HS-5 (cell line): ENCODE results near the gene UNC119B.
"Not testable (repeated sequence)": the region's sequence is repeated elsewhere in the genome, so short reads cannot be mapped to it uniquely, and the experiment has no call there.

Experiments used
- DNase-seq: peaks from one replicate; pipeline ENCODE4 v3.0.0-alpha.2; 2012; ENCODE audit warnings: low read depth

Gene UNC119B

DNA sequence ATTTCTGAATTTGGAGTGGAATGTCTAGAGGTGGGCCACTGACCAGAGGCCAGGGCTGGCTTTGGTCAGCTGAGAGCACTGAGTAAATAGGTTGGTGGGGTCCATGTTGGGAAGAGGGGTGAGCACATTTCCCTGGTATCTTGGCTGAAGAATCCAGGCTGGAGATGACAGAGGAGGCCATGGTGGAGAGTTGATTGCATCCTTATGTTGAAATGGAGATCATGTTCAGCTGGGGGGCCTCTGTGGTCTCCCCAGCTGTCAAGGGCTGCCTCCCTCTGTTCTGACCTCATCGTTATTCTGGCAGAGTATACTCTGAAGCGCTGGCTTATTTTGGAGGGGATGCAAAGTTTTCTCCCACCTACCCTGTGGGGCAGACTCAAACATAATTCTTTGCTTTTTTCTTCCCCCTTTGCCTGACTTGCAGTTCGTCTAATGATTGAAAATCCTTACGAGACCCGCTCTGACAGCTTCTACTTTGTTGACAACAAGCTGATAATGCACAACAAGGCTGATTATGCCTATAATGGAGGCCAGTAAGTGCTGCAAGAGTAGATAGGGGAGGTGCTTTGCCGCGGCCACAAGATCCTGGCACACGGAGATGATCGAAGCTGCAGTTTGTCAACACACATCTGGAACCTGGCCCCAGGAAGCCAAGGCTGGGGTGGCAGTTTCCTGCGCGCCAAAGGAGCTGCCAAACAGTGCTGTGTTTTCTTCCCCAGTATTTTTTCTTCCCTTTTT is 9.4 kb downstream of the UNC119B start:
- DNase-seq, result no peak

DNA sequence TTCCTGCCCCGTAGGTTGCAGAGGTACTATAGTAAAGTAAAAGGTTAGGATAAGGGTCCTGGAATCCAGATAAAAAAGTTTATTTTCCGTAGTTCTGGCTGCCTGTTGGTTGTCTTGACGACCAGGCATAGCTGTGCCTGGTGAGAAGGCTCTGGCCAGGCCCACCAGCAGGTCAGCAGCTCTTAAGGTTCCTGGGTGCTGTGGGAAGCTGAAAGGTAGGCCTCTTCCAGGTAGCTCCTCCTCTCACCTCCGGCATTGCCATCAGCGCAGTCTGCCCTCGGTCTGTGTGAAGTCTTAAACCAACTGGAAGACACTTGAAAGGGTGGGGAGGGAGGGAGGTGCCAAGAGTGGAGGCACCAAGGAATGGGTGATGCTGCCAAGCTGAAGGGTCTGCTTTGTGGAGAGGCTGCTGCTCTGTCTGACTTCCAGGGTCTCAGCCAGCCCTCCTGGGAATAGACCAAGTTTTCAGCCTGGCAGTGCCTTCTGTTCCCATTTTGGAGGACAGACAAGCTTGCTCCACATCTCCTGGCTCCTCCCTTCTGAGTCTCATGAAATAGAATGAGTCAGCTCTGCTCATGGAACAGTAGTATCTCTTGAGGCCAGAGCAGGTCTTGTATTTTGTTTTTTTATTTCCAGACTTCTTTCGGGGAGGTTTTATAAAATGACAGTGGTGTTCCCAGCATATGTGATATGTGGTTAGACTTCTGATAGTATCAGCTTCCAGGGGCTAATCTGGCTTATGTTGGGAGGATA is 10.2 kb downstream of the UNC119B start:
- DNase-seq, result peak; percentile 35

DNA sequence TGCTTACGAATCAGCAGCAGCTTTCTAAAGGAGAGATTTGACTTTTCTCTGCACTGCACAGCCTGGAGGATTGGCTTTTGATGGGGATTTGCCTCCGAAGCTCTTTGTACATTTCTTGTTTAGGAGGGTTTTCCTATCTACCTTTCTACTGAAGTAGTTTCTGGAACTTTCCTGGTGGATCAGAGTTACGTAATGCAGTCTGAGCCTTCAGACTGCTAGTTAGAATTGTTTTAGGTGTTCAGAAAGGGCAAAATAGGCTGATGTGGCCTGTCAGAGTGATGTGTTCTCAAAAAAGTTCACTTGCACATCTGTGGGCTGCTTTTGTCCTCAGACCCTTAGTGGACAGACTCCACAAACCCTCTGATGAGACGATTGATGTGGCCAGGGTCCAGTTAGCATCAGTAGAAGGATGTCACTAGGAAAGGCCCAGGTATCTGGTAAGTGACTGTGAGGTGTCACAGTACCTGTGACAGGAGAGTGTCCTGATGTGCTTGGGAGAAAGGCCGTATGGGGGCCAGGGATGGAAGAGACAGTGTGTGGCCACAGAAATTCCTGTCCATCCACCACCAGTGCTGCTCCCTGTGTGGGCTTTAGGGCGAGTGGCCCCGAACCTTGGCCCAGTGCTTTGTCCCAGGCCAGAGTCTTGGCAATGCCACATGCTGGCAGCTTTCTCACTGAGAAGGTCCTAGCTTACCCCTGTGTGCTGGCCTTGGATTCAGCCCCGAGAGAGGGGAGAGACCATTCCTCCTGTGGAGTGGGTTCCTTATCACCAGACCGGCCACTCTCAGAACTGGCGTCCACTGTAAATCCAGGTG is 10.9 kb downstream of the UNC119B start:
- DNase-seq, result no peak

DNA sequence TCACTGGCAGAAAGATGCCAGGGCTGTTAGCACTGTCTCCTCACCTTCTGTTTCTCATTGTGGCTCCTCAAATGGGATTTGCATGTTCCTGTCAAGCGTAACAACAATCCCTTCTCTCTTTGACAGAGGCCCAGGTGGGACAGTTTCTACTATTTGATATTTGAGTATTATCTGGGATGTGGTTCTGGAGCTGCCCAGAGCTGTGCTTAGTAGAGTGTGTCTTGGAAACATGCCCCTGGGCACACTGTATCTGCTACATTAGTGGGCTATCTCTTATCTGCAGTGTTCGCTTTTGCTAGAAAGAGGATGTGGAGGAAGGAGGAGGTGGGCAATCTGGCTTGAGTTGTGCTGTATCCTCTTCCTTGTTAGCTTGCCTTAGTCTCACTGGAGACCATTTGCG is 11.6 kb downstream of the UNC119B start:
- DNase-seq, result no peak

DNA sequence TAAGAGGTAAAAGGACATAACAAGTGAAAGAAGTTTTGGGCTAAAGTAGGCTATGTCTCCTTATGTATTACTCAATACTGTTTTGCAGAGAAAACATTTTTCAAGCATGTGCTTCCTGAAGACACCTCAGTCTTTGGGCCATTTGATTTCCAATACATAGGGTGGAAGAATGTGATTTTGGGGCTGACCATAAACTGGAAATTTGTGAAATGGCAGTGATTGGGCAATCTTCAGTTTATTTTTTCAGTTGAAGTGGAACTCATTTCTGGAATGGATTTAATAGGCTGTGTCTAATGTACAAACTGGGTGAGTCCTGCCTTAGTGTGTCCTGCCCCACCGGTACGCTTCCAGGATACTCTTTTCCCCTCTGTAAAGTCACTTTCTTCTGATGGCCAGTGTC is 12.5 kb downstream of the UNC119B start:
- no peak for DNase-seq

DNA sequence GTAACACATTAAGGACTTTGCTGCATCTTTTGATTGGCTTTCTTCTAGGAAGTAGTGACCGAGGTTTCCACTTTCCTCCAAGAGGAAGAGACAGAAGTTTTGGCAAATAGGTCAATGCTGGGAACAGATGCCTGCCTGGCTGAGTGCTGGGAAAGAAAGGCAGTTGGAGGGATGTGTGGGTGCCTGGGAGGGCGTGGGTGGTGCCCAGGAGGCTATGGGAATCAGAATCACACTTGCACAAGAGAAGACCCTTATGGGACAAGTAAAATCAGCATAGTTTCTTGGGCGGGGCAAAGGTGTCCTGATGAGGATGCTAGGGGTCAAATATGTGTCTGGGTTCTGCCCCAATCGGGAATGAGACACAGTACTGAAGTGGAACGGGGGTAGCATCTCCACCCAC is 14.5 kb downstream of the UNC119B start:
- no peak for DNase-seq

DNA sequence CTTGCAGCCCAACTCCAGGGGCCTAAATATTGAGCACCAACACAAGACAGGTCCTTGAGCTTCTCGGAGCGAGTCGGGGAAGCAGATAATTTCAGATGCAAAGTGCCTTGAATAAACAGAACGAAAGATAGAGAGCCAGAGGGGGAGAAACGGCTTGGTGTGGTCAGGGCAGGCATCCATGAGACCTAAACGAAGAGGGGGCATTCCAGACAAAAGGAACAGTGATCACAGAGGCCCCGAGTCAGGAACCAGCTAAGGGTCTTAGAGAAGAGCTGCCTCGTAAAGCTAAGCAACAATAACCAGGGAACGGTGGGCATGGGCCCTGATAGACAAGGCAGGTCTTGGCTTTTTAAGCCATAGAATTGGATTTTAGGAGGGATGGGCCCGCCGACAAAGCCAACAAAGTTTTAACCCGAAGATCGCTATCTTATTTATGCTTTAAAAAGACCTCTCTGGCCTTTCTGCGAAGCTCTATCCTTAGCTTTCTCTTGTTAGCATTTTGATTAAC is 14.9 kb downstream of the UNC119B start:
- DNase-seq, result no peak

DNA sequence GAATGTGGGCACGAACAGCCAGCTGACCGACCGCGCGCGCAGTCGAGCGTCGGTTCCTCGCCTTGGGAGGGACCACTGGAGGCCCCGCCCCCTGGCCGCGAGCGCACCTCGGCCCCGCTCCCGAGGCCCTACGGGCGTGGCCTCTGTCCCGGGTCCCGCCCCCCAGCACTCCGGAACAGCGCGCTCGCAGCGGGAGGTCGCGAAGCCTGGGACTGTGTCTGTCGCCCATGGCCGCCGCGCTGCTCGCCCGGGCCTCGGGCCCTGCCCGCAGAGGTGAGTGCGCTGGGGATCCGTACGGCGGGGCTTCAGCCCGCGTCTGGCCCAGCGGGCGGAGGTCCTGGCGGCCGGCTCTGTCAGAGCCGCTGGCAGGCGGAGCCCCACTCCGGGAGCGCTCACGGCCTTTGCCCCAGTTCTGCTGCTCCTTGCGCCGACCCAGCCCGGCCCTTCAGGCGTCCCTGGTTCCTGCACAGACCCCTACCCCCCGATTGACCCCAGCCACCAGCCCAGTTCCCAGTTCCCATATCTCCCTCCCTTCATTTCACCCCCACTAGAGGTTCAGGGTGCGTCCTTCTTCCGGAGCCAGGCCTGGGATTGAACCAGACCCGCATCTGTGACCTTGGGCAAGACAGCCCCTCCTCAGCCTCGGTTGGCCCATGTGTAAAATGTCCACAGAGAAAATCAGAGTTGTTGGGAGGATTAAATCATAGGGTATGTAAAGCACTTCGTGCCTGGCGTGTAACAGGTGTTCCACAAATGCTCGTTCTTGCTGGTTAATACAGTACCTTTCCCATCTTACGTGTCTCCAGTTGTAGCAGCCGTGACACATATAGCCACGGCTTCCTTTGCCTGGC is 15.6 kb downstream of the UNC119B start, which contains the start of gene ACADS:
Gene ACADS, plus strand, starts transcription at position 168 of the 851 bp plus-strand sequence. Its CDS starts 60 bp downstream, at position 228.
- peak; percentile 37 for DNase-seq

DNA sequence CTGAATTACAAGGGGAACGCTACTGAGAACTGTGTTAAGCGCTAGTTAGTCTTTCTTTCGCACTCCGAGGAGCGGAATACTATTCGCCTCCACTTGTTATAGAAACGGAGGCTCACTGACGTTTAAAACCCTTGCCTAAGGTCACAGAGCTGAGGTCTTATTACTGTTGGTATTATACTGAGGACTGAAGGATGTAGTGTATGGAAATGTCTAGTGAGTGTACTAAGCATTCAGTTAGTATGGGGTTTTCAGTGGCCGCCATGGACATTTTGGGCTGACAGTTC is 16.2 kb downstream of the UNC119B start:
- no peak for DNase-seq

DNA sequence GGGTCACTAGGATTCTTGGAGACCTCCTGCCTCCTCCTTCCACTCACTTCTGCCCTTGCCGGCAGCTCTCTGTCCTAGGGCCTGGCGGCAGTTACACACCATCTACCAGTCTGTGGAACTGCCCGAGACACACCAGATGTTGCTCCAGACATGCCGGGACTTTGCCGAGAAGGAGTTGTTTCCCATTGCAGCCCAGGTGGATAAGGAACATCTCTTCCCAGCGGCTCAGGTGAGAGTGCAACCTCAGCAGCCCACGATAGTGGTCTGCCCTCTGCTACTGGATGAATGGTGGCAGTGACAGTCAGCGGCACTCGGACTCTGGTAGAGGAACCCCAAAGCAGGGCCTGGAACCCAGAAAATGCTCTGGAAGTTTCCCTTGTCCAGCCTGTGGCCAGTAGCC is 16.7 kb downstream of the UNC119B start:
- no peak for DNase-seq

DNA sequence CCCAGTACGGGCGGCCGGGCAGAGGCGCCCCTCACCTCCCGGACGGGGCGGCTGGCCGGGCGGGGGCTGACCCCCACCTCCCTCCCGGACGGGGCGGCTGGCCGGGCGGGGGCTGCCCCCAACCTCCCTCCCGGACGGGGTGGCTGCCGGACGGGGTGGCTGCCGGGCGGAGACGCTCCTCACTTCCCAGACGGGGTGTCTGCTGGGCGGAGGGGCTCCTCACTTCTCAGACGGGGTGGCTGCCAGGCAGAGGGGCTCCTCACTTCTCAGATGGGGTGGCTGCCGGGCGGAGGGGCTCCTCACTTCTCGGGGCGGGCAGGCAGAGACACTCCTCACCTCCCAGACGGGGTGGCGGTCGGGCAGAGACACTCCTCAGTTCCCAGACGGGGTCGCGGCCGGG is 21.9 kb downstream of the UNC119B start:
- not testable (repeated sequence) for DNase-seq

DNA sequence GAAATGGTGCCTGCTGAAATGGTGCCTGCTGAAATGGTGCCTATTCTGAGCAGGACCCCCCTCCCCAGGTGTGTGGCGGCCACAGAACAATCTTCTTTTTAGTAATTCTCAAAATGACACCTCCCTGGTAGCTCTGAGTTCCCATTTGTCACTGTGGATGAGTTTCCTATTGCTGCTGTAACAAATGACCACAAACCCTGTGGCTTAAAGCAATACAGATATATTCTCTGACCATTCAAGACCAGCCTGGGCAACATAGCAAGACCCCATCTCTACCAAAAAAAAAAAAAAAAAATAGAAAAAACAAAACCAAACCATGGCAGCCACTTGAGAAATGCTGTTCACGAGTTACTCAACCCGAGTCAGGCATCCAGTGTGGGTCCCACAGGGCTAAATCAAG is 23.3 kb downstream of the UNC119B start:
- DNase-seq, result no peak

DNA sequence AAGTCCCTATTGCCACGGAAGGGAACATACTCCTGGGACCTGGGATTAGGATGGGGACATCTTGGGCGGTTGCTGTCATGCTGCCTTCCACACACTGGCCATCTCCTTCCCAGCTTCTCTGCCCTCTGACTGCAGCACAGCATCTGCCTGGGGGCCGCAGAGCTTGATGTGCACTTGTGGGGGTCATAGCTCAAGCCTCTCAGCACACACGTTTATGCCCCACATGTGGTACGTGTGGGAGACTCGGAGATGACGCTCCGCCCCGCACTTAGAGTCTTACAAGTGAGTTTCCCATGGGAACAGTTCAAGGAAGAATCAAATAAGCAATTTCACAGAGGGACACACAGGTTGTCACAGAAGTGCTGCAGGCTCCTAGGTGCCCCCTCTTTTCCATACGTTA is 24.0 kb downstream of the UNC119B start:
- no peak for DNase-seq

DNA sequence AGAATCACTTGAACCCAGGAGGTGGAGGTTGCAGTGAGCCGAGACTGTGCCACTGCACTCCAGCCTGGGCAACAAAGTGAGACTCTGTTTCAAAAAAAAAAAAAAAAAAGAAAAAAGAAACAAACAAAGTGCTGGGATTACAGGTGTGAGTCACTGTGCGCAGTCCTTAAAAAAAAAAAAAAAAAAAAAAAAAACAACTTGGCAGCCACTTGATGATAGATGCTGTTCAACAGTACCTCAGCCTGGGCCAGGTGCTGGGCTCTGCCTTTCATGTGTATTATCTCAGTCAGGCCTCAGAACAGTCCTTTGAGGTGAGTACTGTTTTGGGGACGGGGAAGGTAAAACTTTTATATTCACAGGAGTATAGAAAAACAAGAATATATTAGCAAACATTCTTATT is 24.9 kb downstream of the UNC119B start:
- DNase-seq, result no peak

DNA sequence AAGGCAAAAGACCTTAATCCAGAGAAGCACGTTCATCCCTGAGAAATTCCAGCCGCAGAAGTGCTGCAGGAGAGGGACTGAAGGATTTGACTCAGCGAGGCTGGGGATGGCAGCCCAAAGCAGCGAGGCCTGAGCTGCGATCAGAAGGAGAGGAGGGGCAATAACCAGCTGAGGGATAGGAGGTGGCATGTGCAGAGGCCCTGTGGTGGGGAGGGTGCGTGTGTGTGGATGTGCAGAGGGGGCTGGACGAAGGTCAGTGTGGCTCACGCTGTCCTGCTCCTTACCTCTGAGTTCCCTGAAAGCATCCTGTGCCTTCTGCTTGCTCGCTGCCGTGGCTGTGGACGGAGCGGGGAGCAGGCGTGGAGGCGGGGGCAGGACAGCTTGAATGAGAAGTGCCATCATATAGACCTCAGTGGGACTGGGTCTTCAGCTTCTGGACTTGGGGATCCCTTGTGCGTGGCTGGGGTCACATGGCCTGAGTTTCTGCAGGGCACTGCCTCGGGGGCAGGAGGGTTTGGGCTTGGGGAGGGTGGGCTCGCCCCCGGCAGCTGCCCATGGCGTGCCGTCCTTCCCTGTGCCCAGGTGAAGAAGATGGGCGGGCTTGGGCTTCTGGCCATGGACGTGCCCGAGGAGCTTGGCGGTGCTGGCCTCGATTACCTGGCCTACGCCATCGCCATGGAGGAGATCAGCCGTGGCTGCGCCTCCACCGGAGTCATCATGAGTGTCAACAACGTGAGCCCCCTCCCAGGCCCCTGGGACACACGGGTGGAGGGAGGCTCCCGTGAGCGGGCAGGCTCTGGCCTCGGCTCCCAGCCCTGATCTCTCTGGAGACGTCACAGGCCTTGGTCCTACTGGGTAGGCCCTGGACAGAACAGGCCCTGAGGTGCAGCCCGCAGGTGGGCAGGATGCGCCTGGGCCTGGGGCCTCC is 26.4 kb downstream of the UNC119B start:
- DNase-seq, result no peak

DNA sequence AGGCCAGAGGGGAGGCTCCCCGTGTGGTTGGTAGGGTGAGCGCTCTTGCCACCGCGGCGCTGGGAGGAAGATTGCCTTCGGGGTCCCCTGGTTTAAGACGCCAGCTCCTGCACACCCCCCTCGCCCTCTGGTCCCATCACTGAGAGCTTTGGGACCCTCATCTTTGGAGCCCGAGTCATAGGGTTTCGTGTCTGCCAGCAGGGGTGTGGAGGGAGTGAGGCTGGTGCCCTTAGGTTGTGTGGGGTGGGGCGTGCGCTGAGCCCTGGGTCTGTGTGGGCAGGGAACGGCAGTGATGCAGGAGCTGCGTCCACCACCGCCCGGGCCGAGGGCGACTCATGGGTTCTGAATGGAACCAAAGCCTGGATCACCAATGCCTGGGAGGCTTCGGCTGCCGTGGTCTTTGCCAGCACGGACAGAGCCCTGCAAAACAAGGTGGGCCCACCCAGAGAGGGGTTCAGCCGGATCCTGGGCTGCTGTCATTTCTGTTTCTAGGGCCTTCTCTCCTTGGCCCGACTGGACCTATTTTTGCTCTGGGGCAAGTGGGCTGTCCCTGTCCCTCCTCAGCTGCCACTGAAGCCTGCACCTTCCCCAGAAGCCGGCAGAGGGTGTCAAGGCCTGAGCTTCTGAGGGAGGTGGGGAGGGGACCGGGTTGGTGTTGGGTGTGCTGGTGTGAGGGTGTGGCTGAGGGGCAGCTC is 27.4 kb downstream of the UNC119B start:
- DNase-seq, result no peak

DNA sequence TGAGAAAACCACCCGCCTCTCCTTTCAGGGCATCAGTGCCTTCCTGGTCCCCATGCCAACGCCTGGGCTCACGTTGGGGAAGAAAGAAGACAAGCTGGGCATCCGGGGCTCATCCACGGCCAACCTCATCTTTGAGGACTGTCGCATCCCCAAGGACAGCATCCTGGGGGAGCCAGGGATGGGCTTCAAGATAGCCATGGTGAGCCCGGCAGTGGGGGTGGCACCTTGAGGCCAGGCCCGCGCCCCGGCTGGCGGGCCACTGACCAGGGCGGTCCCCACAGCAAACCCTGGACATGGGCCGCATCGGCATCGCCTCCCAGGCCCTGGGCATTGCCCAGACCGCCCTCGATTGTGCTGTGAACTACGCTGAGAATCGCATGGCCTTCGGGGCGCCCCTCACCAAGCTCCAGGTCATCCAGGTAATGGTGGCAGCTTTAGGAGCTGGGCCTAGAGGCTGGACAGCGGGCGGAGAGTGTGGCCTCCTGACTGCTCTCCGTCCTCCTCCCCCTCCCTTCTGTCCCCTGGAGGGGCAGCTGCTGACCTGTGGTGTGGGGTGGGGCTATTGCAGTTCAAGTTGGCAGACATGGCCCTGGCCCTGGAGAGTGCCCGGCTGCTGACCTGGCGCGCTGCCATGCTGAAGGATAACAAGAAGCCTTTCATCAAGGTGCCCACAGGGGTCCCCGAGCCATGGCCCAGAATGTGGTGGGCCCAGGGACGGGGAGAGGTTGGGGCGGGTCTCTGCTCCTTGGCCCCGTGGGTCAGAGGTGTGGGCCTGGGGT is 28.2 kb downstream of the UNC119B start:
- DNase-seq, result no peak

DNA sequence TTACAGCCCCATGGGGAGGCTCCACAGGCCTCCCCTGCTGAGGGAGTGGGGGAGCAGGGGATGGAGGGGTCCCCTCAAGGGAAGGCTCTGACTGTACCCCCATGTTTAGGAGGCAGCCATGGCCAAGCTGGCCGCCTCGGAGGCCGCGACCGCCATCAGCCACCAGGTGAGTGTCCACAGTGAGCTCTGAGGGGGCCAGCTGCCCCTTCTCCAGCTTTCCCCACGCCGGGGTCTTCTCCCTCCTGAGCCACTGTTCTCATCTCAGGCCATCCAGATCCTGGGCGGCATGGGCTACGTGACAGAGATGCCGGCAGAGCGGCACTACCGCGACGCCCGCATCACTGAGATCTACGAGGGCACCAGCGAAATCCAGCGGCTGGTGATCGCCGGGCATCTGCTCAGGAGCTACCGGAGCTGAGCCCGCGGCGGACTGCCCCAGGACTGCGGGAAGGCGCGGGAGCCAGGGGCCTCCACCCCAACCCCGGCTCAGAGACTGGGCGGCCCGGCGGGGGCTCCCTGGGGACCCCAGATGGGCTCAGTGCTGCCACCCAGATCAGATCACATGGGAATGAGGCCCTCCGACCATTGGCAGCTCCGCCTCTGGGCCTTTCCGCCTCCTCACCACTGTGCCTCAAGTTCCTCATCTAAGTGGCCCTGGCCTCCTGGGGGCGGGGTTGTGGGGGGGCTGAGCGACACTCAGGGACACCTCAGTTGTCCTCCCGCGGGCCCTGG is 28.9 kb downstream of the UNC119B start:
- no peak for DNase-seq
